SK-MEL-5 (cell line): ENCODE measurements around the gene MED23. TPM values are rescaled to one million over a fixed set of nuclear protein-coding genes. Genes with fewer than 3 reads are reported as not detected.

Source experiments
- DNase-seq: peaks from one replicate; pipeline ENCODE4 v3.0.0-alpha.2; 2016; ENCODE audit warnings: low read depth, low spot score
- in situ Hi-C: cut with HindIII; loops from 2 replicates; pipeline ENCODE4 v1.10.0; 2016; ENCODE audit warnings: low sequenced_read_pairs, high pct_unique_total_duplicates, low pct_unique_long_range_greater_than_20kb
- total RNA-seq: library from RNA; depleted of rRNA; stranded (reverse); fragments of >200 nt; shearing (Covaris generic); gene quantifications from 2 replicates; pipeline ENCODE4 v1.2.3, GENCODE V29; 2014

Gene MED23
- total RNA-seq, 1 experiment from 2014 or later: 22.9 TPM

GRCh38 chr6:131592935-131593334, 35.1 kb downstream of the MED23 start:
- in situ Hi-C loops: no loop called here

DNA sequence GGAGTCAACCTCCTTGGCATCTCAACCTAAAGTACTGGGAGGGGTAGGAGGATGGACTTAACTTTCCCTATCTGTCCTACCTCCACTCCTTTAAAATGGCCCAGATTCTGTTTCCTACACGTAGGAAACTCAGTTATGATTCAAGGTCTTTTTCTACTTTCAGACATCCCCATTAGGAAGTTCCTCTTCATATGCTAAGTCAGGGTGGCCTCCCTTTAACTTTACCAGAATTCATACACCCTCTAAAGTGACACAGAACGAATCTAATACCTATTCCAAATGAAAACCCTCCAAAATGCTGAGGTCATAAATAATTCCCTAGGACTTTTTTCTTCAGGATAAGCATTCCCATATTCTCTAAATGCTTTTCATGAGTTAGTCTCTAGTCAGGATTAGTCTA, 39.4 kb downstream of the MED23 start:
- in situ Hi-C loops: no loop called here
- DNase-seq: no peak

More at GRCh38 chr6:131592935-131593334, 35.1 kb downstream of the MED23 start:
- no peak for DNase-seq

DNA sequence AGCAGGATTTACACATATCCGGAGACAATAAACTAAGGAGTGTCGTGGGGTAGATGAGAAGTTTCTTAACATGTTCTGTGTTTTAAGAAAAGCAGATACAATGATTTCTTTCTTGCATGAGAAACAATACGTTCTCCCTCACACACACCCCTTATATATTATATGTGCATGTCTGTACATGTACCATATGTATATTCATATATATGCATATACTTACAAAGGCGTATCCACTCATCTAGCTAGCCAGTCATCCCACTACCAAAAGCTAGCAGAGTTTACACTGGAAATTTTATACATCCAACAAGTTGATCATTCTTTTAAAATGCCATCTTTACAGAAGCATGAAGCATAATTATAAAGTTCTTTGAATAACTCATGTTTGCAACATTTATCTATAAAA, 40.1 kb downstream of the MED23 start:
- DNase-seq: no peak
- in situ Hi-C loops: no loop called here

- in situ Hi-C loops: no loop called here
- DNase-seq: no peak
Measured at GRCh38 chr6:131586543-131586942, 41.5 kb downstream of the MED23 start.

DNA sequence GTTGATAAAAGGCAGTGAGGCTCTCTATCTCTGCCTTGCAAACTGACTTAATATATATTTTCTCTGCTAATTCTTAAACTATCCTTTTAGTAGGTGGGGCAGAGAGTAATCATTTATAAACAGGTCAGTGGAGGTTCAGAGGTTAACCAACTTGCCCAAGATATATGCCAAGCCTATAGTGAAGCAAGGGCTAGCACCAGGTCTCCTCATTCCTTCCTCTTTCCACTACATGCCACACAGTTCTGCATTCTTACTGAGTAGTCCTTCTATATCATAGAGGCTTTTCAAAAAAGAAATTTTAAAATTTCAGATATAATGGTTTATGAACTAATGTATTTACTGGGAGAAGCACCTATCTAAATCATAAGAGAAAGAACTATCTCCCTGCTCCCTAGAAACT, 46.5 kb downstream of the MED23 start:
- no peak for DNase-seq
- in situ Hi-C loops: no loop called here

DNA sequence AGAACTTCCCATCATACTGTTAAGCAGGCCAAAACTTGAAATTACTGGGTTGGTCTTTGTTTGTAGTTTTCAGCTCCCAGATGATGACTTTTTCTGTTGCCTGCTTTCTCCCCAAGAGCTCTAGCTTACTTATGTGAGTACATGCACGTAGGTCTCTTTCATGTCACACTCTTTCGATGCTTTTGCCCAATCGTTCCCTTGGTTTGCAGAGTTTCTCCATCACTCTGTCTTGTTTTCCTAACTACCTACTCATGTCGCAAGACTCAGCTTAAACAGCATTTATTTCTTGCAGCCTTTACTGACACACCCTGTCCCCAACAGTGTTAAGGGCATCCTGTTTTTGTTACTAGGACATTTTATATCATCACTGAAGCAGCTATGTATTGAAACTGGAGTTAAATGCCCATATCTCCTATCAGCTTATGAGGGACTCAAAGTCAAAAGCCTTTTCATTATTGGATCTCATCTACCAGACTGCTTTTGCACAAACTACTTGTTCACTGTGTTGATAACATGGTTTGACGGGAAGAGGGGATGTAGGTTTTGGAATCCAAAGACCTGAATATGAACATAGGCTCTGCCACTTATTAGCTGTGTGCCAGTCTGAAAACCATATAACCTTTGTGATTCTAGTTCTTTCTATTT, 52.1 kb downstream of the MED23 start:
- in situ Hi-C loops: no loop called here
- DNase-seq: no peak

- in situ Hi-C loops: no loop called here
- no peak for DNase-seq
Measured at GRCh38 chr6:131574686-131575085, 53.4 kb downstream of the MED23 start.

DNA sequence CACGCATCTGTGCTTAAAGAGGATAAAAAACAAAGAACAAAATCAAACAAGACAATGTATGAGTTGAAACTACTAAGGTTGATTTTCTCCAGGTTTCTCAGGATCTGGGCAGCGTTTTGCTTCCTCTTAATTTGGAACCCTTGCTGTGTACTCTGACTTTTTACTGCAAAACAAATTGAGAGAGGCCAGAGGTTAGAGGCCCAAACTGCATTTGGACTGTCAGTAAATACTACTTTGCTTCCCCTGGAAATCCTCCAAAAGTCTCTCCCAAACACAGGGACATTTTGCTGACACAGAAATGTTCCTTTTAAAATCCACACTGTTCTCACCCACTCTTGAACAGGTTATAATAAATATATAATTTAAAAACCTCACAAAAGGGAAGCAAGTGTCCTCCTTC, 53.9 kb downstream of the MED23 start:
- DNase-seq: no peak
- in situ Hi-C loops: no loop called here

- no peak for DNase-seq
- in situ Hi-C loops: no loop called here
Measured at GRCh38 chr6:131572686-131573415, 55.2 kb downstream of the MED23 start, which contains the start of gene ARG1. ARG1 (plus strand) TSS chr6:131573226; CDS start chr6:131573283, 57 bp downstream.

GRCh38 chr6:131568726-131569125, 59.3 kb downstream of the MED23 start:
- no peak for DNase-seq
- in situ Hi-C loops: no loop called here

- in situ Hi-C loops: no loop called here
- DNase-seq: no peak
Measured at GRCh38 chr6:131565056-131565455, 63.0 kb downstream of the MED23 start.

- in situ Hi-C loops: no loop called here
Measured at GRCh38 chr6:131561925-131562707, 65.9 kb downstream of the MED23 start.

GRCh38 chr6:131558922-131559321, 69.1 kb downstream of the MED23 start:
- DNase-seq: no peak
- in situ Hi-C loops: no loop called here

More at GRCh38 chr6:131561925-131562707, 65.9 kb downstream of the MED23 start:
- no peak for DNase-seq

DNA sequence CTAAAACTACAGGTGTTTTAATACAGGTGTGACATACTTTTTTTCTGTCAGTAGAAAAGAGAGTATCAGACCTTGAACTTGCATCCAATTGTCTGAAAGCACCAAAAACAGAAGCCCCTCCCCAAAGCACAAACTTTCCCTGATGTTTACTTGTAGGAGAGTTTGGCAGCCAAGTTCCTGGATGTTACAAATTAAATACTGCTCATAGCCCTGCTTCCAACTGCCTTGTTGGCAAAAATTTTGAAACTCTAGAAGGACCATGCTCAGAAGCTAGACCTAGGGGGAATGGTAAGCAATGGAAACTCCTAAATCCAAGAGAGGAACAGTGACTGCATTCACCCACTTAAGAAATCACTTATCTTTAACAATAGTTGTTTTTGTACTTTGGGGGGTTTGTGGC, 72.0 kb downstream of the MED23 start:
- in situ Hi-C loops: no loop called here
- peak; percentile 41 for DNase-seq

GRCh38 chr6:131552572-131552971, 75.5 kb downstream of the MED23 start:
- in situ Hi-C loops: no loop called here
- no peak for DNase-seq

GRCh38 chr6:131551902-131552301, 76.1 kb downstream of the MED23 start:
- no peak for DNase-seq
- in situ Hi-C loops: no loop called here

DNA sequence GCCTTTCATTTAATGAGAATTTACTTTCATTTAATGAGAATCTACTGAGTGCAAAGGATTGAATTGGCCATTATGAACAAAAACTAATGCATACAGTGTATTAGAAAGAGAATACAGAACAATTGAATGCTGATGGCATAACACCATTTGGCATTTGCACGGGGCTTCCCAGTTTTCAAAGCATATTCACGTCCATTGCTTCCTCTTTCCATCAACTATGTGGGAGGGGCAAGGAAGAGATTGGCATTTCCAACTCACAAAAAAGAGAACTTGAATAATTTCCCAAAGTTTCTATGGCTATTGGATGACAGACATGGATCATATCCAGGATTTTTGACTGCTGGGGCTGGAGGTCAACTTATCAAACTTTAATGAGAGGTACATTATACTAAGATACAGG, 78.2 kb downstream of the MED23 start:
- DNase-seq: no peak
- in situ Hi-C loops: no loop called here

DNA sequence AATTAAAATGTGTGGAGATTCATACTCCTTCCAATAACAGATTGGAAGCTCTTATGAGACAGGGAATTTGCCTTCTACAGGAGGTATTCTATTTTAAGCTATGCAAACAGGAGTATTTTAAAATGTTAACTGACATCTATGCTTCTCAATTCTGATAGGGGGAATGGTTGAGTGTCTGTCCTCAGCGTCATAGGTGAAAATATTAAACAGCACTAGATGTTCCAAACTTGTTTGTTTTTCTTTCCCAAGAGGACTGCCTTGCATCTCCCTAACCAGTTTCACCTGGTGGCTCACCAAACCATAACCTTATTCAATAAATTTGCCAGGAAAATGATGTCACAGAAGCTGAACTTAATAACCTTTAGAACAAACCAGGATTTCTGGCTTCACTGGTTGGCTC, 79.6 kb downstream of the MED23 start:
- in situ Hi-C loops: no loop called here
- DNase-seq: no peak
